HG03558 (cell line): ENCODE measurements around the gene FARP1.
"Not testable (repeated sequence)": the region's sequence is repeated elsewhere in the genome, so short reads cannot be mapped to it uniquely, and the experiment has no call there.

Source experiments
- ATAC-seq: cut with Tn5 transposase; IDR thresholded peaks from one replicate; pipeline ENCODE4 v1.9.1; 2021; ENCODE audit warnings: moderate number of reproducible peaks; ENCODE audit not compliant: unreplicated experiment; ENCODE audit errors: extremely low read depth

The FARP1 gene

GRCh38 chr13:98406427-98406826 is 263.5 kb downstream of the FARP1 start:
- ATAC-seq, result no peak

DNA sequence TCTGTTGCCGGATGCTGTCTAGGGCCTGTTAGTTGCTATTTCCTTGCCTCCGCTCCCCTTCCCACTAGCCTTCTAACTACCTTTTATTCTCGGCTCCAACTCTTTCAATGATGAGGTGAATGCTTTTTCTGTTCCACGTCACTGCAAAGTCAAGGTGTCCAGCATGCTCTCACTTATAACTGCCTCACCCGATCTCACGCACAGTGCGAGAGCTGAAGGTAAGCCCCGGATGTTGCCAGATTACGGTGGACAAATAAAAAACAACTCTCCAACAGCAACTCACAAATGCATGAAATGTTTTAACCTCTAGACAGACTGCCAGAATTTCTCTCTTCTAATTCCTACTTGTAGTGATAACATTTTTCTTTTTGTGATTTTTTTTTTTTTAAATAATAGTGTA is 264.1 kb downstream of the FARP1 start:
- no peak for ATAC-seq

GRCh38 chr13:98407575-98407974 is 264.7 kb downstream of the FARP1 start:
- ATAC-seq, result no peak

GRCh38 chr13:98409281-98409680 is 266.4 kb downstream of the FARP1 start:
- ATAC-seq, result no peak

- ATAC-seq, result no peak
Measured at GRCh38 chr13:98410612-98411011, 267.7 kb downstream of the FARP1 start.

GRCh38 chr13:98411013-98411412 is 268.1 kb downstream of the FARP1 start:
- no peak for ATAC-seq

DNA sequence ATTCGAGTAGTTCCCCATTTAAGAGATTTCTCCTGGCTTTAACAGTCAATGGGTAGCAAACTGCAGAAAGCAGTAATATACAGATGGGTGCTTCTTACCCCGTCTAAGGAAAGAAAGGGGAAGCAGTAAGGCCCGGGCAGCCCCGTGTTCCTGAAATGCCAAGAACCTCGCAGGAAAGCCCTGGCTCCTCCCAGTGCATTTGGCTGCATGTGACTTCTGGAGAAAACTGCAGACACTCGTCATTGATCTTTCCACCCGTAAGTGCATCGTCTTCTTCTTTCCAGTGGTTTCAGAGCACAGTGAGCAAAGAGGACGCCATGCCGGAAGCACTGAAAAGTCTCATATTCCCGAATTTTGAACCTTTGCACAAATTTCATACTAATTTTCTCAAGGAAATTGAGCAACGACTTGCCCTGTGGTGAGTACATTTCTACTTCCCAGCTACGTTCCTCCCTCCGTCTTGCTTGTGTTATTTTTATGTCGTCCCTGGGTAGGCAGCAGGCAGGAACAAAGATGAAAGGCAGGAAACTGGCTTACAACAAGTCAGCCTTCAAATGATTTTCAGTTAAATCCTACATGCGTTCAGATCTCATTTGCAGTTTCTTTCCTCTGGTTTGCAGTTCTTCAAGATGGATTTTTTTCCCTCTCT is 268.8 kb downstream of the FARP1 start:
- ATAC-seq, result no peak

DNA sequence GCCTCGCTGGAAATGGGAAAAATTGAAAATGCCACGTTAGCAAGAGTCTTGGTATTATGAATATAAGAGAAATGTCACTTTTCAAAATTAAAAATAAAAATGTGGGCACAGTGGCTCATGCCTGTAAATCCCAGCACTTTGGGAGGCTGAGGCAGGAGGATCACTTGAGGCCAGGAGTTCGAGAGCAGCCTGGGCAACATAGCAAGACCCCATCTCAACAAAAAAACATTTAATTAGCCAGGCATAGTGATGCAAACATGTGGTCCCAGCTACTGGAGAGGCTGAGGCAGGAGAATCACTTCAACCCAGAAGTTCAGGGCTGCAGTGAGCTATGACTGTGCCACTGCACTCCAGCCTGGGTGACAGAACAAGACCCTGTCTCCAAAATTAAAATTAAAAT is 270.4 kb downstream of the FARP1 start:
- ATAC-seq, result not testable (repeated sequence)

GRCh38 chr13:98413796-98414195 is 270.9 kb downstream of the FARP1 start:
- no peak for ATAC-seq

GRCh38 chr13:98415326-98416070 is 272.6 kb downstream of the FARP1 start:
- ATAC-seq, result no peak

DNA sequence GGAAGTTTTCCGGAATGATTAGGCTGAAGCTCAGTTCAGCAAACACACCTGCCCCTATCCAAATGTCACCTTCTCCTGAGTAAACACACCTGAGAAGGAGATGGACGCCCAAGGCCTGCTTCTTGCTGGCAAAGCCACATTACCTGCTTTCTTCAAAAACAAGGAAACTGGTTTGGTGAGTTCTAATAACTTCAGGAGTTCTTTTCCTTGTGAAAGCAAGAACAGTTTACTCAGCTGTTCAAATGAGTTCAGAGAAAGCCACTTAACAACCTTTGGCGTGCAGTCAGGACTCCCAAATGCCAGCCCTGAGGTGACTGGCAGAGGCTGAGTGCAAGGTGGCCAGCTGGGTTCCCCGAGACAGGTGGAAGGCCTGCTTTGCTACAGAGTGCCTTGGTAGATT is 273.5 kb downstream of the FARP1 start:
- ATAC-seq, result no peak

DNA sequence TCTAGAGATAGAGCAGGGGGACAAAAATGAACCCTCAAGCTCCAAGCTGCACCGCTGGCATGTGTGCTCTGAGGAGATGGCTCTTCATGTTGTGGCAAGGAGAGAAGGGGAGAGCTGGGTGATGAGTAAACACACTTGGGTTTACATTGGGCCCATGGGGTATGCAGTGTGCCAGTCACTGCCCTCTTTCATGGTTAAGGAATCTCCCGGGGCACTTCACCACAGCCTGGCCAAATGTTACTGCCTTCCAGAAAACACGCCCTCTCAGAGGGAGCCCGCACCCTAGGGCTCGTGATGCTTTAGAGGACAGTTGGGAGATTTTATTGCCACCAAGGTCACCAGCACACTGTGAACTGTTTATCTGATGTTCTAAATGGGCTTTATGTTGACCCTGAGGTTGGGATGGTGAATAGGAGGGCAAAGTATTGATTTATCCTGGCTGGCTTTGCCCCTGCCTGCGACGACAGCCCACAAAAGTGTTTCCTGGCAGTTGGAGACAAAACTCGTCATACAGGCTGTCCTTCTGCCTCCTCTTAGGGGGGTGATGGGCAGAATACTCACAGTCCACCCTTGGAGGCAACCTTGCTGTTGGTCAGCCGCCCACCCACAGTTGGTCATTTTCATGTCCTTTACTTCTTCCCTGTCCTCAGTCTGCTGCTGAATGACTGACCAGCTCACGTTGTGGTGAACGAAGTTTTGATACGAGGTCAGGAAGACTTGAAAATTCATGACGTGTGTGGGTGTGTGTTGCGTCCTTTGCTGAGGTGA is 277.1 kb downstream of the FARP1 start:
- no peak for ATAC-seq

- ATAC-seq, result no peak
Measured at GRCh38 chr13:98420554-98421175, 277.8 kb downstream of the FARP1 start.

DNA sequence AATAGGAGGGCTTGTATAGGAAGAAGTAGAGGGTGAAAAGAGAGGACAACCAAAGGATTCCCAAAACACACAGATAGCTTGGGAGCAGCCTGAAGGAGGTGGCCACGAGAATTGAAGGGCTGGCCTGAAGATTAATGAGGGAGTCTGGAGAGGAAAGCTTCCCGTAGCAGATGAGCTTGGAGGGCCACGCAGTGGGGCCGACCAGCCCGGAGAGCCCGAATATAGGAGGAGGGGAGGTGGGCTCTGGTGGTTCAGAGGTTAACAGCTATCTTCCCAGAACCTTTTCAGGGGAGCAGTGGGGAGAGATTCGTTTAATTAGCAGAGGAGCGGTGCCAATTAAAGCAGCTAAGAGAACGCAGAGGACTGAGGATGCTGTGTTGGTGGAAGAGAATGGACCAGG is 279.2 kb downstream of the FARP1 start:
- no peak for ATAC-seq

- no peak for ATAC-seq
Measured at GRCh38 chr13:98423417-98423816, 280.5 kb downstream of the FARP1 start.

- no peak for ATAC-seq
Measured at GRCh38 chr13:98427331-98427995, 284.6 kb downstream of the FARP1 start.

DNA sequence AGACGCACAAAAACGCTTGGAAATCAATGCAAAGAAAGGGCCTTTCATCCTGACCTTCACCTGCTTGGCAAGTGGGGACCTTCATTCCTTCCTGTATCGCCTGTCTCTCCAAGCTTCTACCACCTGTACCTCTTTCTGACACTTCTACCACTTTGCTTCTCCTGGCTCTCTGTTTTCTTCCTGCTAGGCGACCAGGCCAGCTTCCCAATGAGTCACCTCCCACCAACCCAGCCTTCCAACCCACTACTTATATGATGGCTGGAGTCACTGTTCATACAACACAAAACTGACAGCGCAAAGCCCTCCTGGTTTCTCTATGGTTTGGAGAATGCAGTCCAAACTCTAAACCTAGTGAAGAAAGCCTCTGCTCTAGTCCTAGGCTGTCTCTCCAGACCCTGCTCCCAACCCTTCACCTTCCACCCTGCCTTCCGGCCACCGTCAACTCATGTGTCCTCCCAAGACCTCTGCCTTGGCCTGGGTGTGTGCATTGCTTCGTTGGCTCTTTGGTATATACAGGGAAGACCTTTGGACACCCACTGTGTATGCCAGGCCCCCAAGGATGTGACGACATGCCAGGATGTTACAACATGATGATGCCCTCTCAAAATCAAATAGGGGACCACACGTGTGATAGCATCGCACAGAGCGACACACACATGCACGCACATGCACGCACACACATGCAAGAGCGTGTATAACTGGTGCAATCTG is 285.5 kb downstream of the FARP1 start:
- no peak for ATAC-seq

GRCh38 chr13:98429081-98429480 is 286.2 kb downstream of the FARP1 start:
- ATAC-seq, result no peak

GRCh38 chr13:98429531-98429930 is 286.6 kb downstream of the FARP1 start:
- ATAC-seq, result no peak
